HepG2 (cell line): ENCODE results near the gene SVOP. TPM values are rescaled to one million over a fixed set of nuclear protein-coding genes. Genes with fewer than 3 reads are reported as not detected.

ENCODE experiments used
- ATAC-seq: fragments of 200-7000 bp; cut with Tn5 transposase; 3 replicates; pipeline ENCODE4 v1.9.1; 2020; ENCODE audit warnings: mild to moderate bottlenecking, moderate library complexity
- BruUV-seq: library from RNA; stranded (reverse); fragments of 400-500 nt; replicated peaks from 2 replicates; lab custom pipeline; 2021; lab: Mats Ljungman, UMichigan
- CTCF ChIA-PET: fragments of 300-600 bp; formaldehyde crosslinking; extraction: SDS; loops from one replicate; lab custom pipeline; 2021; ENCODE audit warnings: low total read pairs, inconsistent platforms, low intra/inter-chr PET ratio; lab: Yijun Ruan, JAX
- POLR2A ChIA-PET: fragments of 350-600 bp; sonication (Branson Sonifier 250); formaldehyde crosslinking; loops from one replicate; lab custom pipeline; 2020; ENCODE audit warnings: antibody characterized with exemption, inconsistent platforms; lab: Yijun Ruan, JAX
- DNase-seq: peaks from one replicate; pipeline ENCODE4 v3.0.0-alpha.2; 2015; ENCODE audit warnings: low spot score
- FAIRE-seq: peaks from 3 replicates; lab custom pipeline; 2011; peaks lifted over from hg19 to GRCh38; lab: Jason Lieb, UNC
- H2AFZ ChIP-seq: one replicate; pipeline ENCODE4 v1.6.1; 2011; ENCODE audit warnings: low read length, inconsistent platforms
- H3K27ac ChIP-seq: fragments of 300-600 bp; 3 replicates; pipeline ENCODE4 v1.8.0; 2011; ENCODE audit warnings: mixed run types, mild to moderate bottlenecking, mixed read lengths, low read length, inconsistent platforms; ENCODE audit not compliant: insufficient read depth; ENCODE audit errors: extremely low read length
- H3K27me3 ChIP-seq, 2 experiments: fragments of 200-600 bp in 1 of 2; 2 replicates in 1 of 2; 3 replicates in 1 of 2; pipeline versions ENCODE4 v1.6.0 to v1.8.0; 2011; ENCODE audit warnings: low read length in 2 of 2, mild to moderate bottlenecking in 2 of 2, moderate library complexity in 2 of 2, inconsistent platforms in 1 of 2; ENCODE audit not compliant: insufficient read depth in 2 of 2, control insufficient read depth in 1 of 2
- H3K36me3 ChIP-seq, 2 experiments: fragments of 200-600 bp in 1 of 2; replicated peaks in 1 of 2; 2 replicates in 1 of 2; 3 replicates in 1 of 2; pipeline versions ENCODE4 v1.5.1 to v1.8.0; 2011; ENCODE audit warnings: low read length in 2 of 2, inconsistent platforms in 1 of 2; ENCODE audit not compliant: insufficient read depth in 2 of 2, control insufficient read depth in 1 of 2
- H3K4me1 ChIP-seq: 2 replicates; pipeline ENCODE4 v1.5.1; 2012; ENCODE audit warnings: low read length, inconsistent platforms; ENCODE audit not compliant: insufficient read depth
- H3K4me2 ChIP-seq: 2 replicates; pipeline ENCODE4 v1.6.0; 2011; ENCODE audit warnings: low read depth, low read length, inconsistent platforms
- H3K4me3 ChIP-seq, 3 experiments: fragments of 200-600 bp in 1 of 3; sonication (generic), shearing (Covaris generic) in 1 of 3; replicated peaks in 1 of 3; 2 replicates each; pipeline ENCODE4 v1.5.1; 2011 to 2016; ENCODE audit warnings: low read length in 3 of 3, inconsistent platforms in 2 of 3, low read depth in 2 of 3, mild to moderate bottlenecking in 2 of 3, control low read depth in 1 of 3, mixed read lengths in 1 of 3; ENCODE audit not compliant: insufficient read depth in 1 of 3
- H3K79me2 ChIP-seq: one replicate; pipeline ENCODE4 v1.6.1; 2011; ENCODE audit warnings: low read length, inconsistent platforms; ENCODE audit not compliant: insufficient read depth
- H3K9ac ChIP-seq: 2 replicates; pipeline ENCODE4 v1.6.0; 2011; ENCODE audit warnings: mild to moderate bottlenecking, low read depth, low read length, inconsistent platforms; ENCODE audit not compliant: insufficient read depth
- H3K9me3 ChIP-seq: 2 replicates; pipeline ENCODE4 v1.5.1; 2012; ENCODE audit warnings: mild to moderate bottlenecking, low read length
- H4K20me1 ChIP-seq: 2 replicates; pipeline ENCODE4 v1.6.0; 2011; ENCODE audit warnings: inconsistent platforms, mild to moderate bottlenecking, low read length, moderate library complexity; ENCODE audit not compliant: insufficient read depth
- DMTF1 ChIP-seq: sonication (generic); formaldehyde crosslinking; IDR thresholded peaks from 2 replicates; pipeline ENCODE4 v1.4.0; 2020; ENCODE audit warnings: mild to moderate bottlenecking, missing genetic modification reagents
- EEA1 ChIP-seq: sonication (generic); formaldehyde crosslinking; IDR thresholded peaks from 2 replicates; pipeline ENCODE4 v1.5.1; 2020; ENCODE audit warnings: mild to moderate bottlenecking, missing genetic modification reagents, borderline replicate concordance
- FOXA3 ChIP-seq: IDR thresholded peaks from 2 replicates; pipeline ENCODE4 v1.6.1; 2016; ENCODE audit warnings: missing genetic modification reagents, missing compliant biosample characterization
- HOXA9 ChIP-seq: sonication (generic); formaldehyde crosslinking; IDR thresholded peaks from 2 replicates; pipeline ENCODE4 v1.8.1; 2022; ENCODE audit warnings: missing genetic modification reagents, mild to moderate bottlenecking, moderate library complexity, borderline replicate concordance
- KAT2B ChIP-seq: fragments of 150-350 bp; IDR thresholded peaks from 2 replicates; pipeline ENCODE4 v1.6.1; 2014; ENCODE audit warnings: low read depth, low read length, borderline replicate concordance
- MTF2 ChIP-seq: sonication (generic); formaldehyde crosslinking; IDR thresholded peaks from 2 replicates; pipeline ENCODE4 v1.5.0; 2020; ENCODE audit warnings: missing genetic modification reagents, borderline replicate concordance
- ZHX1 ChIP-seq: sonication (generic); formaldehyde crosslinking; IDR thresholded peaks from 2 replicates; pipeline ENCODE4 v1.8.1; 2022; ENCODE audit warnings: low read depth, mild to moderate bottlenecking, missing genetic modification reagents
- ZNF296 ChIP-seq: sonication (generic); formaldehyde crosslinking; conservative IDR thresholded peaks from 2 replicates; pipeline ENCODE4 v1.5.0; 2020; ENCODE audit warnings: mild to moderate bottlenecking, missing genetic modification reagents
- ZNF780A ChIP-seq: sonication (generic); formaldehyde crosslinking; IDR thresholded peaks from 2 replicates; pipeline ENCODE4 v1.8.0; 2022; ENCODE audit warnings: mild to moderate bottlenecking, missing genetic modification reagents, moderate library complexity
- ZNF891 ChIP-seq: sonication (generic); formaldehyde crosslinking; IDR thresholded peaks from 2 replicates; pipeline ENCODE4 v1.5.0; 2020; ENCODE audit warnings: mild to moderate bottlenecking, missing genetic modification reagents
- WGBS: methylation state at CpG from one replicate; pipeline ENCODE4 v1.1.6; 2017; ENCODE audit warnings: low lambda C conversion rate; 5-methylcytosine and 5-hydroxymethylcytosine counted together
- in situ Hi-C: cut with HindIII; loops from 2 replicates; pipeline ENCODE4 v1.10.0; 2017; ENCODE audit warnings: low pct_unique_long_range_greater_than_20kb; ENCODE audit not compliant: extremely low pct_ligation_motif_present
- intact Hi-C: fragments of 100-400 bp; cut with micrococcal nuclease; formaldehyde crosslinking; loops from one replicate; pipeline ENCODE4 v1.10.0; 2022; ENCODE audit not compliant: unreplicated experiment
- polyA plus RNA-seq, 8 experiments: library from polyadenylated mRNA; depleted of rRNA in 3 of 8; stranded (reverse) in 7 of 8; unstranded in 1 of 8; fragments of >200 nt; fragmentation: Illumina TruSeq in 4 of 8; extraction: Trizol in 4 of 8; gene quantifications; 2 replicates each; pipeline versions ENCODE4 v1.2.1 to v1.2.3, GENCODE V29; 2011 to 2016; ENCODE audit warnings: low read depth in 4 of 8, missing spikeins in 1 of 8, mixed read lengths in 1 of 8; ENCODE audit not compliant: insufficient read depth in 1 of 8
- total RNA-seq, 5 experiments: library from RNA; depleted of rRNA; stranded (reverse); fragments of >200 nt; fragmentation: Illumina TruSeq; extraction: Trizol; gene quantifications; 2 replicates each; pipeline ENCODE4 v1.2.3, GENCODE V29; 2016; ENCODE audit warnings: low read depth in 1 of 5
- TF ChIP-seq, protein P1 (sequence below): sonication (generic); formaldehyde crosslinking; conservative IDR thresholded peaks from 2 replicates; pipeline ENCODE4 v1.4.0; 2020; ENCODE audit warnings: missing genetic modification reagents
- TF ChIP-seq, protein P2 (sequence below): sonication (generic); formaldehyde crosslinking; conservative IDR thresholded peaks from 2 replicates; pipeline ENCODE4 v1.4.0; 2020; ENCODE audit warnings: missing genetic modification reagents

The SVOP gene
- total and polyA plus RNA-seq, 2 of the 13 experiments (the other 11 are each of a cell fraction or from before 2014, with no cell fraction given) = not detected

- Histone ChIP-seq H3K27ac (no peak overlapping the region), H3K4me1 (no peaks in the 10 kb centered on the region), H3K4me3 (no peak overlapping the region), H3K79me2 (no peaks in the 10 kb centered on the region), H3K9ac (no peak overlapping the region), H3K9me3 (0 out of 2 replicates have a peak, but pooled peaks cover 3% of the 10 kb centered on the region), H3K27me3 (no peaks in the 10 kb centered on the region; a peak in 2 of 5 replicates), H3K36me3 (no peaks in the 10 kb centered on the region), H3K4me2 (no peak overlapping the region), H4K20me1 (no peaks in the 10 kb centered on the region), H2AFZ (no peak overlapping the region)
- POLR2A ChIA-PET = no interaction called here
- ATAC-seq (no peak), FAIRE-seq (no peak), DNase-seq (no peak)
- intact Hi-C loops (no loop called here), in situ Hi-C loops (no loop called here)
- WGBS = 87% methylated on average over 4 of the region's 4 CpGs
- no TSS peak for BruUV-seq
- CTCF ChIA-PET = no interaction called here
- TF ChIP-seq ZNF780A (CRISPR knock-in tag) = no peak
- TF ChIP-seq MTF2 (CRISPR knock-in tag) = no peak
- TF ChIP-seq ZNF891 (CRISPR knock-in tag) = no peak
- no peak for TF ChIP-seq EEA1 (CRISPR knock-in tag)
- no peak for TF ChIP-seq ZNF296 (CRISPR knock-in tag)
- TF ChIP-seq KAT2B = no peak
- no peak for TF ChIP-seq HOXA9 (CRISPR knock-in tag)
- no peak for TF ChIP-seq ZHX1 (CRISPR knock-in tag)
- TF ChIP-seq FOXA3 (CRISPR knock-in tag) = no peak
- no peak for TF ChIP-seq DMTF1 (CRISPR knock-in tag)
- TF ChIP-seq, protein P1, sequence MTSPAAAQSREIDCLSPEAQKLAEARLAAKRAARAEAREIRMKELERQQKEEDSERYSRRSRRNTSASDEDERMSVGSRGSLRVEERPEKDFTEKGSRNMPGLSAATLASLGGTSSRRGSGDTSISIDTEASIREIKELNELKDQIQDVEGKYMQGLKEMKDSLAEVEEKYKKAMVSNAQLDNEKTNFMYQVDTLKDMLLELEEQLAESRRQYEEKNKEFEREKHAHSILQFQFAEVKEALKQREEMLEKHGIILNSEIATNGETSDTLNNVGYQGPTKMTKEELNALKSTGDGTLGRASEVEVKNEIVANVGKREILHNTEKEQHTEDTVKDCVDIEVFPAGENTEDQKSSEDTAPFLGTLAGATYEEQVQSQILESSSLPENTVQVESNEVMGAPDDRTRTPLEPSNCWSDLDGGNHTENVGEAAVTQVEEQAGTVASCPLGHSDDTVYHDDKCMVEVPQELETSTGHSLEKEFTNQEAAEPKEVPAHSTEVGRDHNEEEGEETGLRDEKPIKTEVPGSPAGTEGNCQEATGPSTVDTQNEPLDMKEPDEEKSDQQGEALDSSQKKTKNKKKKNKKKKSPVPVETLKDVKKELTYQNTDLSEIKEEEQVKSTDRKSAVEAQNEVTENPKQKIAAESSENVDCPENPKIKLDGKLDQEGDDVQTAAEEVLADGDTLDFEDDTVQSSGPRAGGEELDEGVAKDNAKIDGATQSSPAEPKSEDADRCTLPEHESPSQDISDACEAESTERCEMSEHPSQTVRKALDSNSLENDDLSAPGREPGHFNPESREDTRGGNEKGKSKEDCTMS (CRISPR knock-in tag) = no peak
- TF ChIP-seq, protein P2, sequence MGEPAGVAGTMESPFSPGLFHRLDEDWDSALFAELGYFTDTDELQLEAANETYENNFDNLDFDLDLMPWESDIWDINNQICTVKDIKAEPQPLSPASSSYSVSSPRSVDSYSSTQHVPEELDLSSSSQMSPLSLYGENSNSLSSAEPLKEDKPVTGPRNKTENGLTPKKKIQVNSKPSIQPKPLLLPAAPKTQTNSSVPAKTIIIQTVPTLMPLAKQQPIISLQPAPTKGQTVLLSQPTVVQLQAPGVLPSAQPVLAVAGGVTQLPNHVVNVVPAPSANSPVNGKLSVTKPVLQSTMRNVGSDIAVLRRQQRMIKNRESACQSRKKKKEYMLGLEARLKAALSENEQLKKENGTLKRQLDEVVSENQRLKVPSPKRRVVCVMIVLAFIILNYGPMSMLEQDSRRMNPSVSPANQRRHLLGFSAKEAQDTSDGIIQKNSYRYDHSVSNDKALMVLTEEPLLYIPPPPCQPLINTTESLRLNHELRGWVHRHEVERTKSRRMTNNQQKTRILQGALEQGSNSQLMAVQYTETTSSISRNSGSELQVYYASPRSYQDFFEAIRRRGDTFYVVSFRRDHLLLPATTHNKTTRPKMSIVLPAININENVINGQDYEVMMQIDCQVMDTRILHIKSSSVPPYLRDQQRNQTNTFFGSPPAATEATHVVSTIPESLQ (CRISPR knock-in tag) = no peak
Measured at GRCh38 chr12:108865169-108865568, 155.7 kb downstream of the SVOP start.
